GM10847 (cell line): ENCODE results near the gene DDIAS.

ENCODE experiments used
- POLR2A ChIP-seq: IDR thresholded peaks from 2 replicates; pipeline ENCODE4 v1.6.1; 2011; ENCODE audit not compliant: insufficient read length; ENCODE audit errors: extremely low read depth

DDIAS gene

GRCh38 chr11:82937554-82937953 is 36.0 kb downstream of the DDIAS start:
- no peak for TF ChIP-seq POLR2A

- TF ChIP-seq POLR2A: no peak
Observed at GRCh38 chr11:82939456-82939855, 37.9 kb downstream of the DDIAS start.

- no peak for TF ChIP-seq POLR2A
Observed at GRCh38 chr11:82942376-82942775, 40.8 kb downstream of the DDIAS start.

GRCh38 chr11:82944198-82944597 is 42.7 kb downstream of the DDIAS start:
- no peak for TF ChIP-seq POLR2A

- TF ChIP-seq POLR2A: no peak
Observed at GRCh38 chr11:82945682-82946081, 44.1 kb downstream of the DDIAS start.

GRCh38 chr11:82949352-82949751 is 47.8 kb downstream of the DDIAS start:
- no peak for TF ChIP-seq POLR2A

GRCh38 chr11:82959987-82960778 is 58.6 kb downstream of the DDIAS start:
- no peak for TF ChIP-seq POLR2A

GRCh38 chr11:82960779-82961143 is 59.2 kb downstream of the DDIAS start:
- no peak for TF ChIP-seq POLR2A

GRCh38 chr11:82967381-82967780 is 65.8 kb downstream of the DDIAS start:
- no peak for TF ChIP-seq POLR2A

GRCh38 chr11:82969811-82970210 is 68.3 kb downstream of the DDIAS start:
- no peak for TF ChIP-seq POLR2A

- no peak for TF ChIP-seq POLR2A
Observed at GRCh38 chr11:82972103-82972502, 70.6 kb downstream of the DDIAS start.

- TF ChIP-seq POLR2A: no peak
Observed at GRCh38 chr11:82974135-82974534, 72.6 kb downstream of the DDIAS start.

- no peak for TF ChIP-seq POLR2A
Observed at GRCh38 chr11:82974851-82975250, 73.3 kb downstream of the DDIAS start.

GRCh38 chr11:82975882-82976281 is 74.3 kb downstream of the DDIAS start:
- TF ChIP-seq POLR2A: no peak

GRCh38 chr11:82976786-82977185 is 75.2 kb downstream of the DDIAS start:
- no peak for TF ChIP-seq POLR2A

- no peak for TF ChIP-seq POLR2A
Observed at GRCh38 chr11:82978422-82979099, 77.0 kb downstream of the DDIAS start.

- TF ChIP-seq POLR2A: no peak
Observed at GRCh38 chr11:82979824-82980223, 78.3 kb downstream of the DDIAS start.
